GDM1 (cell line): Measurements from ENCODE around the gene FGF14.
"Not testable (repeated sequence)": the region's sequence is repeated elsewhere in the genome, so short reads cannot be mapped to it uniquely, and the experiment has no call there.

Experiments
- DNase-seq: peaks from one replicate; lab custom pipeline; 2025; lab: John Stamatoyannopoulos, UW

Gene FGF14

DNA sequence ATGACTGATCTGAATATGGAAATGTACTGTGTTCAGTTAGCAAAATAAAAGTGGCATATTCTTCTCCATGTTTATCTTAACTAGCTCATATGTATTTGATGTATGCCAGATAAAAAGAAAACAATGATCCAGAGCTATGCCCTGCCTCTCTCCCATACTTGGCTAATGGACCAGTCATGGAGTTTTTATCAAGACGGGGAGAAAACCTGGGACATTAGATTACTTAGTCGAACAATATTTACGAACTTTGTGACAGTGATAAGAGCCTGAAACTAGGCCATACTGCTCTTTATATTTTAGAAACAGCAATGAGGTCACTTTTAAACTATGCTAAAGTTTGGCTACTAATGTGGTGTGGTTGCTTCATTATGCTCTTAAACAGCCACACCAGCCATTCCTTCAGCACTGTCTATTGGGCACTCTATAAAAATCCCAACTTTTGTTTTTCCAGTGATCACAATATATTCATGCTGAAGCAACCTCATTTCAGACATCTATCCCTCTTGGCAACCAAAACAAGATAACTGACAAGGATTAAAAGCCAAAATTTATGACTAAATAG is 265.0 kb downstream of the FGF14 start:
- no peak for DNase-seq

DNA sequence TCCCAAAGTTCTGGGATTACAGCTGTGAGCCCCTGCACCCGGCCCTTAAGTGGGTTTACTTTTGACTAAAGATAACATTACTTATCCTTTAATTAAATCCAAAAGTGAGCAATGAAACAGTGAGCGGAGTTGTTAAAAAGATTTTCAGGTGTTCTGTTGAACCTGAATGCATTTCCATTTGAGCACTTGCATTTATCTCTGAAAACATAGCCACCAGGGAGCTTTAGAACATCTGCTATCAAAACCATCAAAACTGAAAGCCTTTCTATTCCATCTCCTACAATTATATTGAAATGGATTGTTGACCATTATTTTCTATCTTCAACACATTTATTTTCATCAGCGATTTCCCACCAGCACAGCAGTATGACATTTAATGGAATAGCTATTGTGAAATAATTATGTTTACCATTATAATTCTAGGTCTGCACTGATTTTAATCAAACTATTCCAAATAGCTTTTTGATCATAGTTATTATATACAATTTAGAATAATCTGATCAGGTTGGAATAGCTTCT is 269.0 kb downstream of the FGF14 start:
- DNase-seq: no peak

DNA sequence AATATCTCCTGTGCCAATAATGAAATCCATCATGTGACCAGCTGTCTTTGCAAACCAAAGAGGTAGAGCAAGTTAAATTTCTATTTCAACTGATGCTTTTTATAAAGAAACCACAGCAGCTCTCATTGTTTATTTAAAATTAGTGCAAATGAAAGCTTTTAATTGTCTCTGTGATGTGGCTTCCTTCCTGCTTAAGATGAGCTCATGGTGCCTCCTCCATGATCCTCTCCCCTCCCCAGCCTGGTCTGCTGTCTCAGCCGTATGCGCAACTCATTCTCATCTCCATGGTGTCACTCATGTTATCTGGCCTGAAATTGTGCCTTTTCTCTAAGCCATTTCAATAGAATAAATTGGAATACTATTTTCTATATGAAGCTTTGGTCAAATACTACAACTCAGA is 270.6 kb downstream of the FGF14 start:
- no peak for DNase-seq

DNA sequence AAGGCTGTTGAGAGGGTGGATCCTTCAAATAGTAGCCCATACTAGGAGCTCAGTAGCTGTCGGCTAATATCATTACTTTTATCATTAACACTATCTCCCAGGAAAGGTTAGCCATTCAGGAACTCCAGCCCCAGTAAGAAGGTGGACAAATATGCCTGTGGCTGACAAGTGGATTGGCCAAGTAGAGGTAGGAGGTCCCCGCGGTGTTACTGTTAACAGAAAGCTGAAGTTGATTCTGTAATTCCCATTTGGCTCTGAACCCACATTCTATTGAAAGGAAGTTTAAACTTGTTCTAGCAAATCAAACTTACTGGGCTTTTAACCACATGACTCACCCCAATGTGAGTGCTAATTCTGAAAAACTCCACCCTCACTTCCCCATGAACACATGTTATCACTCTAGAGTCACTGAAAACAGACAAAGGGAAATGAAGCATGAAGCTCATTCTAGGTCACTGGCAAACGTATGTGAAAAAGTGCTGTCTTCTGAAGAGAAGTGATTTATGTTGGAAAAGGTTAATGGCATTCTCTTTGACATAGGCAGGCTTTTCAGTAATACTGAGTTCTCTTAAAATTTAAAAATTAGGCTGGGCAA is 273.5 kb downstream of the FGF14 start:
- DNase-seq: no peak

DNA sequence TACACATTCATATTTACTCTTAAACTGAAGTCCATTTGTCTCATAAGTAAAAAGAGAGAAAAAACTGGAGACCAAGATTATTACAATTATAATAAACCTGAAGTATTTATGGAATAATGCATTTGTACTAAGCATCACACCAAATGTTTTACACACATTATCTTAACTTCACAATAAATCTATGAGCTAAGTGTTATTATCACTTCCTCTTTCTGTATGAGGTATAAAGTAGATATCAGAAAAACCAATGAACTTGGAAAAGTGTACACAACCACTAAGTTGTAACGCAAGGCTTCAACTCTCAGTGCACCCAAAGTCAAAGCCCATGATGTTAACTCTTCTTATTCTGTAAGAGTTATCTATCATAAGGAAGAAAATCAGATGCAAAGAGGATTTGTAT is 274.7 kb downstream of the FGF14 start:
- DNase-seq: no peak

DNA sequence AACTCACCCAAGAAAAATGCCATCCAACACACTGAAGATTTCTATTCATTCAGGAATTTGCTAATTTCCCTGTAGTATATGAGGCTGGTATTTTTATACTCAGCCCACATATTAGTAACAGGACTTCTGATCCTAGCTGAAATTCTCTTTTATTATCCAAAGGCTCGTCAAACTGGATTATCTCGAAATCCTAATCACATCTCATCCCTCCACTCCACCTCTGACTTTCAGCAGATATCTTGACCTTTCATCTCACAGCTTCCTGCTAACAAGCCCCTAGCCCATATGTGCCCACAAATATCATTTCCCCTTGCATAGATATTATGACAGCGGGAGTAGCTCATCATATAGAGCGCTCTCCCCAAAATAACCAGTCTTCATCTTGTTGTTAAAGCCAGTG is 279.7 kb downstream of the FGF14 start:
- no peak for DNase-seq

DNA sequence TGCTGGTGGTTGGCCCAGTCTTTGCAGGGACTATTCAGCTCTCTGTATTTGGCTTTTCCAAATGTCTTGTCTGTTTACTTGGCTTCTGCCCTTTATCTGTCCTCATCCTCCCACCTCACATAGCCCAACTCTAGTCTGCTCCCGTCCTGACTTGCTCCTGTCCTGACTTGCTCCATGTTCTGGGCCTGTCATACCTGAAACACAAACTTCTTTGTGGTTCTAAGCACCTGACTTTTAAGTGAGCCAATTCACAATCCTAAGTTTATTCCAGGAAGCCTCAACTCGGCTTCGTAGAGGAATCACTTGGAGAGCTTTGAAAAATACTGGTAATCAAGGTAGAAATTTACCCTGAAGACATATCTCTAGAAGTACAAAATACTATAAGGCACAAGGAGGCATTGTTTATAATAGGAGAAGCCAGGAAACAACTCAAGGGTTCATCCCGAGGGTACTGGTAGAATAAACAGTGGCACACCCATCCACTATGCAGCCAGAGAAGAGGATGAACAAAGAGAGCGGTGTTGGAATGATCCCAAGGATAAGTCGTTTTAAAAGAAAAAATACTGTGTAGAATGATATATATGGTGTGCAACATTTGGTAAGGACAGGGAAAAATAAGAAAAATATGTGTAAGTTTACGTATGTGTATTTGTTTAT is 284.5 kb downstream of the FGF14 start:
- DNase-seq: no peak

DNA sequence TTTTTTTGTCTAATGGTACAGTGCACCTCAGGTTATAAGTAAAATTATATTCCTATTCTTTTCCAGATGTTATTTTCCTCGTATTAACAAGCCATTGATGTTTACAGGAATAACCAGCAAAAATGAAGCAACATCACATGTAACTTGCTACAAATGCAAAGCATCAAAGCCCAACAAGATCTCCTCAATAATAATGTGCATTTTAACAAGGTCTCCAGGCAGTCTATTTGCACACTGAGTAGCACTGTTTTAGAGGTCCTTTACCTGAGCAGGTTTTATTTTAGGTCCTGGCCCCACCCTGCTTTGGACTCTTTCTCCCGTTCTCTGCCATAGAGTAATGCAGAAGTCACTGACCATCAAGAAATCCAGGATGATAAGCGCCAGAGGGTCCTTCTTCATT is 298.4 kb downstream of the FGF14 start:
- DNase-seq: no peak

DNA sequence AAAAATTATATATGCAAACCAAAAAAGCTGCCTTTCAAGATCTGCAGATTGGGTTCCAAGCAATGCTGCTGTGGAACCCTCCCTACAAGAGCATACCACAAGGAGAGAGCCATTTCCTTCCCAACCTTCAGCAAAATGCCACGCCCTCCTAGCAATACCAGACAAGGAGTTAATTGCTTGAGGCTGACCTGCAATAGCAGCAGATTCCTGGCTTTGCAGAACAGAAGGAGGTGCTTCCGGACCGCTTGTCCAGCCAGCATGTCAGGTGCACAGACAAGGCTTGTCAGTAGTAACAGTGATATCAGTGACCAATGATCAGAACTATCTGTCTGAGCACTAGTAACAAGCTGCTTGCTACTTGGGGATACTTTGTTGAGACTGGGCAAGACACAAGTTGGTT is 301.6 kb downstream of the FGF14 start:
- DNase-seq: no peak

DNA sequence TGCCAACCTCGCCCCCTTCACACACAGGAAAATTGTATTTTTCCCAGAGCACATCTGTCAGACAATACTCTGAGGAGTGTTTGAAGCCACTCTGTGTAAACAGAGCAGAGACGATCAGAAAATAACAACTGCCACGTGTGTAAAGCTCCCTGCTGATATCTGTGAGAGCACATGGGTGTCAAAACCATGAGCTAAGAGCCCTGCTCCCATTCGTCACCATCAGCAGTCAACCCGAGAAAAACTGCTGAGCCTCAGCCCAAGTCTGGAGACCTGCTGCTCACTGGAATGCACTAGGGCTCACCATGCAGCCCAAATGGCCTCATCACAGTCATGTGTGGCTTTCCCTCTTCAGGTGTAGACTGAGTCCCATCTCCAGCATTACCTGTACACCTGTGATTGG is 304.1 kb downstream of the FGF14 start:
- DNase-seq: no peak

DNA sequence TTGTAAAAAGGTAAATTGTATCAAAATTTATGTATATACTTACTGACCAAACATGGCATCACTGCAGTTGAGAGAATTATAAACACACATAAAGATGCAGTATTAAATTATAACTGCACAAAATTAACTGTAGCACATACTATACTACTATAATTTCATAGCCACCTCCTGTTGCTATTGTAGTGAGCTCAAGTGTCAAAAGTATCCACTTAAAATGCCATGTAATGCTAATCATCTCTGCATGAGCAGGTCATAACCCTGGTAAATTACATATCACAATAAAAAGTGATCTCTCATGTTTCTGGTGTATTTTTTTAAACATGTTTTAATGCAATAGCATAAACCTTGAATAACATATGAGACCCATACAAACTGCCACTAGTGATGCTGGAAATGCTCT is 308.6 kb downstream of the FGF14 start:
- DNase-seq: not testable (repeated sequence)

DNA sequence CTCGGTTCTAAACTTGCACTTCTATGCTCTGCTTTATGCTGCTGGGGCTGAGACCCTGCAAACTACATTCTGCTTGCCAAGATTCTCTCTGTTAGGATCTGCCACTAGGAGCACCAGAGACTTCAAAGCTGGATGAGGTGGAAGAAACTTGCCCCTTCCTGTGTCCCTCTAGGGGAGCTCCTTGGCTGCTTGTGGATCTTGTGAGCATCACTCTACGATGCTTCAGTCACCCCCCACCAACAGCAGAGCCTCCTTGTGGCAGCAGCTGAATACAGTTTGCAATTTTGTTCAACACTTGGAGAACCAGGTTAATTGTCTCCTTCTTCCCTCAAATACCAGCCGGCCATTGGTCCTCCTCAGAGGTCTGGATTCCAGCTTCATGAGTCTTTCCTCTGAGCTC is 310.6 kb downstream of the FGF14 start:
- no peak for DNase-seq

DNA sequence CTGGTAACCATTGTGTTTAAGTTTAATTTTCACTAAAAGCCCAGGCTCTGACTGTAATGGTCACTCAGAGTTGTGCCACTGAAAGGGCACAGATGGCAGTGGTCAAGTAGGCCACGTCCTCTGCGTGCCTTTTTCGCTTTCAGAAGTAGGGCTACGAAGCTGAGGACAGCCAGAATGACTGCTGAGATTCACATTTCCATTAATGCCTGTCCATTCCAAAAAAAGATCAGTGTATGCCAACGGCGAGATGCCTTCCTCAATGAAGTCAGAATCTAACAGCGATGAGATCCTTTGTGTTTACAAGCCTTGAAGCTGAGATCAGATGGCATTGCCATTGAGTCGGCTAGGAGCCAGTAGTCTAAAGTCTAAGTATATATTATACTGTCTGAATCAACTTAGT is 311.3 kb downstream of the FGF14 start:
- DNase-seq: no peak

DNA sequence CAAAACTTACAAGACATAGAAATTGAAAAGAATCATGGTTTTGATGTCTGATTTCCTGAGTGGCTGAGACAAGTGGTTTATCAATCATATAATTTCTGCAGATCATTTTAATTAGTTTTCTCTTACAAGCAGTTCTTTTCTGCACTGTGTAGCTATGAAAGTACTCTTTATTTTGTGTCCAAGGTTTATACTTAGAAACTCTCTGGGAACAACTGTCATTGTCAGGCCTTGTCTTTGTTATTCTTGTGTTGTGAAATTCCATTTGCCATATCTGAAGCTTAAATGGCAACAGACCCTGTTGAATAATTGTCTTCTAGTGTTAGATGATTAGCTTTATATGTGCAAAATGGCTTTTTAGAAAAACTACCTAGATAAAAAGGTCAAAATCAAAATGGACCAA is 312.1 kb downstream of the FGF14 start:
- DNase-seq: no peak

DNA sequence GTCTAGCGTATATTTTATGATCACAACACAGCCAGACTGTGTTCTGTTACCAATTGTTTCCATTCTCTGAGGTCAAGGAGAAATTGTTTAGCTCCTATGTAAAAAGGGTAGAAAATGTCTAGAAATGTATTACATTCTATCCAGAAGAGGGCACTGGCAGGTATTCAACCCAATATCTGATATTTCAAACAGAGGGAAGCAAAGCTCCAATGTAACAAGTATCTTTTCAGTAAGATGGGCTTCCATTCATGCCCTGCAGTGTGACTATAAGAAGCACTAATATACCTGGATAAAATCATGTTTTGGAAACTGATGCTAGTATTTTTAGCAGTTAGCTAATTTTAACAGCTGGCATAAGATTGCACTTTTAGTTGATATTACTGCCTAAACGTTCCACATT is 312.7 kb downstream of the FGF14 start:
- DNase-seq: no peak

DNA sequence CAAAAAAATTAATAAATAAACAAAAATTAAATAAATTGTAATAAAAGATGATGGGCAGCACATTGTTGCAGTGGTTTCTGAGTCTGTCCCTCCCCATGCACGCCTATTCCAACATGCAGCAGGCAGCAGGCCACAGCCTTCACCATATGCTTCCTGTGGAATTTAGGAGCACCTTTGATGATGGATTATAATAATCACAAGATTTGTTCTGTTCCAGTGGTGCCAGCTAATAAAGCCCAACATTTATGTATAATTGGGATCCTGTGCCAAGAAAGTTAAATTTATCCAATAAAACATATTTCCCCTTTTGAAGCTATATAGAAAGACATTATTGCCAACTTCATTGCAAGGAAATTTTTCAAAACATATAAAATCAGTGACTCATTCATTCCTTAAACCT is 328.6 kb downstream of the FGF14 start:
- no peak for DNase-seq

DNA sequence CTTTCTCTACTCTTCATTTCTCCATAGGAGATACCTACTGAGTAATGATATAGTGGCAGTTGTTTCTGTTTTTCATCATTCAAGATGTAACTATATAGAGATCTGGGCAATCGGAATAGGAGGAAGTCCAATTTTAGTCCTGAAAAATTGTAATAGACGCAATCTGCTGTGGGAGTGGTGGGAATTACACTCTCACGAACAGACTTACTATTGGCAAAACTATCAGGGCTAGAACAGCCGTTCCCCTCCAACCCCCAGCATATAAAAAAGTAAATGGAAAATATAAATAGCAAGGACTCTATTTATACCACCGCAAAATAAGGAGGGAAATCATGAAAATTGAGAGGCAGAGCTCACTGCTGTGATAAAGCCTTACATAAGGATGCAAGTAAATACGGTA is 330.1 kb downstream of the FGF14 start:
- DNase-seq: no peak

DNA sequence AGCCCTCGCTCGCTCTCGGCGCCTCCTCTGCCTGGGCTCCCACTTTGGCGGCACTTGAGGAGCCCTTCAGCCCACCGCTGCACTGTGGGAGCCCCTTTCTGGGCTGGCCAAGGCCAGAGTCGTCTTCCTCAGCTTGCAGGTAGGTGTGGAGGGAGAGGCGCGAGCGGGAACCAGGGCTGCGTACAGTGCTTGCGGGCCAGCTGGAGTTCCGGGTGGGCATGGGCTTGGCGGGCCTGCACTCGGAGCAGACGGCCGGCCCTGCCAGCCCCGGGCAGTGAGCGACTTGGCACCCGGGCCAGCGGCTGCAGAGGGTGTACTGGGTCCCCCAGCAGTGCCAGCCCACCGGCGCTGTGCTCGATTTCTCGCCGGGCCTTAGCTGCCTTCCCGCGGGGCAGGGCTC is 333.5 kb downstream of the FGF14 start:
- DNase-seq: not testable (repeated sequence)

DNA sequence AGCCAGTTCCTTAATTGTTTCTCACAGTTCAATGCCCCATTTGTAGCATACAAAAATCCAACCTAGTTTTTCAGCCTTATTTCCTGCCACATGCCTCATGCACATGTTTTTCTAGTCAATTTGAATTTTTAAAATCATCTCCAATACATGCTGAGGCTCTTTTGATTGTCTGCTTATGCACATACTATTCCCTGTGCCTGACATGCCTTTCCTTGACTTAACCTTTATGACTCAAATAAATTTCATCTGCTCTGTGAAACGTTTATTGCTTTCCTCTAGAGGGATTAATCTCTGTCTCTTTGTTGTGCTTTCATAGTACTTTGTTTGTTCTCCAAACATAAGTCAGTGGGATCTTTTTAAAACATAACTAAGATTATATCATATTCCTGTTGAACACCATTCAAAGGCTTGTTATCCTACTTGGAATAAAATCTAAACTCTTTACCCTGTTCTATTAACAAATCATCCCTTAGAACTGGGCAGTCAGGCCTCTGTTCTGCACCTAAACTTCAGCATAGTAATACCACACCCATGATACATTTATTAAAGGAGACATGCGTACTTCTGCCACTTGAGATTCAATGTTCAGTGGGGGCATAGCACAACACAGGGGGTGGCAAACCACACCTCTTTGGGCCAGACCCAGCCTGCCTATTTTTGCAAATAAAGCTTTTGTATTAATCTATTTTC is 346.6 kb downstream of the FGF14 start:
- DNase-seq: no peak

DNA sequence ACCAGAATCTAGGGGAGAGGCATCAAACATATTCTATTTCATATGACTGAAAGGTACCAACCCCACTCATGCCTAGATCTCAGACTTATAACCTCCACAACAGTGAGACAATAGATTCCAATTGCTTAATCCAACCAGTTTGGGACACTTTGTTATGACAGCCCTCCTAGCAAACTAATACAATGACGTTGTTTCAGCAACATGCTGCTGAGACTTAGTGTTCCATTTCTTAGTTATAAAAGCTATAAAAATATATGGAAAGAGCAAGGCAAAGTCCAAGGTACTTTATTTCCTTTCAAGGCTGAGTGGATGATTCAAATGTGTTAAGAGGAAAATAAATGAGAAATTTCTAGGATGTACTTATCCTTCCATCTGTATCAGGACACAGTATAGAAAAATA is 352.0 kb downstream of the FGF14 start:
- no peak for DNase-seq

DNA sequence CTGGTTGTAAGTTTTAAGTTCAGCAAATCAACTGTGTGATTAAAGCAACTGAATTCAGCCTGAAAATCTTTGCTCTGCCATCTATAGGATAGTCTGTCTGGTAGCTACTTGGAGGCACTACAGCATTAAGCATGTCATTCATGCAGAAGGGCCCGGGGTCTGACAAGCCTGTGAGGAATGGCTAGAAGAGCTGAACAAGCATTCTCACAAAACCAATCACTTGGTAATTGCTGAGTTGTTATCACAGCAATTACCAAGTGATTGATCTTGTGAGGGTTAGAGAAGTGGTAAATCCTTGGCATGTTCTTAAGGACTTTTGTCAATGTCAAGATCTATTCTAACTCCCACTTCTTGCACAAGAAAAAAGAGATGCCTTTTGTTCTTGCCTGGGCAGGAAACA is 356.1 kb downstream of the FGF14 start:
- no peak for DNase-seq

DNA sequence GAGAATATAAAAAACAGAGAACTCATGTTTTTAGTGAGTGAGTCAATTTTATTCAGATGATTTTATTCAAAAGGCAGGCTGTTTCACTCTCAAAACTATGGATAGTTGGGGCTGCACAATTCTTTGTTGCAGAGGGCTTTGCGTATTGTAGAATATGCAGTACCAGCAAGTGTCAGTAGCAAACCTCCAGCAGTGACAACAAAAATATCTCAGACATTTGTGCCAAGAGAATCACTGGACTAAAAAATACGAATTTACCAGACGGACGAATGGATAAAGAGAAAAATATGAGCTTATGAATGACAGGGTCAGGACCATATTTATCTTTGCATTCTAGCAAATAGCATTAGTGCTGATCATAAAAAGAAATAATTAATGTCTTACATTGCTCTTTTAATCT is 359.1 kb downstream of the FGF14 start:
- DNase-seq: no peak

DNA sequence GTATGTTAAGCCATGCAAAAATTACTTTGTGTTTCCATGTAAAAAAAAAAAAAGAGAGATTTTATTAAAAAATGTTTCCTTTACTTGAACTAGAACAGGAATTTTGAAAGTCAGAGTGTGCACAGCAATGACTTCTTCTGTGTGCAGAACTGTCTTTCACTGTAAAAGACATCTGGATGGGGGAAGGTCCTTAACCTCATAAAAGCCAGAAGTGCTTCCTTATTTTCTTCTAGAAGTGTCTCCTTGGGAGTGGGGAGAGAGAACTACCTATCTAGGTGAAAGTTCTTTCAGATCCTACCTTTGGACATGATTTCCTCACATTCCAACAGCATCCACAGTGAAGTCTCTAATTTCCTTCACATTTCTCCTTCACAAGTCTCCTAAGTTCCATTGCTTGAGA is 360.3 kb downstream of the FGF14 start:
- DNase-seq: no peak
